DND-41 (cell line): Measurements from ENCODE around the gene CDA.
"Not testable (repeated sequence)": the region's sequence is repeated elsewhere in the genome, so short reads cannot be mapped to it uniquely, and the experiment has no call there.

Experiments used
- ATAC-seq: fragments of 200-7000 bp; cut with Tn5 transposase; 3 replicates; pipeline ENCODE4 v1.9.1; 2021; ENCODE audit warnings: low read depth; ENCODE audit not compliant: insufficient read depth
- DNase-seq: peaks from one replicate; pipeline ENCODE4 v3.0.0-alpha.2; 2020
- H2AFZ ChIP-seq: 2 replicates; pipeline ENCODE4 v1.6.0; 2012; ENCODE audit warnings: low read depth, low read length
- H3K27ac ChIP-seq: 2 replicates; pipeline ENCODE4 v1.5.1; 2012; ENCODE audit warnings: low read length, inconsistent platforms
- H3K27me3 ChIP-seq: fragments of 200-600 bp; sonication (generic); 2 replicates; pipeline ENCODE4 v1.6.0; 2012; ENCODE audit warnings: low read length, mild to moderate bottlenecking, inconsistent platforms; ENCODE audit not compliant: insufficient read depth, poor library complexity
- H3K36me3 ChIP-seq: 2 replicates; pipeline ENCODE4 v1.5.1; 2012; ENCODE audit warnings: low read length, inconsistent platforms; ENCODE audit not compliant: insufficient read depth
- H3K4me1 ChIP-seq: 2 replicates; pipeline ENCODE4 v1.5.1; 2012; ENCODE audit warnings: mild to moderate bottlenecking, low read length; ENCODE audit not compliant: insufficient read depth
- H3K4me2 ChIP-seq: 2 replicates; pipeline ENCODE4 v1.6.0; 2012; ENCODE audit warnings: mild to moderate bottlenecking, moderate library complexity, low read length, inconsistent platforms; ENCODE audit not compliant: insufficient read depth
- H3K4me3 ChIP-seq, 2 experiments: fragments of 200-600 bp in 1 of 2; shearing (Covaris generic) in 1 of 2; 2 replicates each; pipeline ENCODE4 v1.5.1; 2012 to 2016; ENCODE audit warnings: inconsistent platforms in 2 of 2, low read length in 2 of 2, mild to moderate bottlenecking in 2 of 2, low read depth in 1 of 2, moderate library complexity in 1 of 2
- H3K79me2 ChIP-seq: 2 replicates; pipeline ENCODE4 v1.6.0; 2012; ENCODE audit warnings: low read length, inconsistent platforms; ENCODE audit not compliant: insufficient read depth
- H3K9ac ChIP-seq: 2 replicates; pipeline ENCODE4 v1.6.0; 2012; ENCODE audit warnings: low read depth, mild to moderate bottlenecking, inconsistent platforms, low read length, moderate library complexity
- H3K9me3 ChIP-seq: 2 replicates; pipeline ENCODE4 v1.5.1; 2012; ENCODE audit warnings: low read length, moderate library complexity, mild to moderate bottlenecking, inconsistent platforms; ENCODE audit not compliant: insufficient read depth, severe bottlenecking
- H4K20me1 ChIP-seq: 2 replicates; pipeline ENCODE4 v1.6.0; 2012; ENCODE audit warnings: low read length; ENCODE audit not compliant: insufficient read depth
- EZH2 ChIP-seq: IDR thresholded peaks from 3 replicates; pipeline ENCODE4 v1.6.1; 2012; ENCODE audit warnings: borderline replicate concordance, low read depth, mild to moderate bottlenecking, moderate library complexity, low read length, inconsistent platforms; ENCODE audit not compliant: severe bottlenecking
- TF ChIP-seq, protein P1 (sequence below): IDR thresholded peaks from 2 replicates; pipeline ENCODE4 v1.5.1; 2012; ENCODE audit warnings: borderline replicate concordance, low read length, moderate library complexity, mild to moderate bottlenecking; ENCODE audit not compliant: poor library complexity, severe bottlenecking; ENCODE audit errors: extremely low read depth

The CDA gene

GRCh38 chr1:20603504-20604464 is 14.9 kb downstream of the CDA start:
- peaks cover 3% of the 10 kb centered on the region for H3K27me3 ChIP-seq
- H3K4me2 ChIP-seq = no peak overlapping the region
- DNase-seq = no peak
- H3K79me2 ChIP-seq = no peaks in the 10 kb centered on the region
- no peaks in the 10 kb centered on the region for H4K20me1 ChIP-seq
- no peak overlapping the region for H3K9ac ChIP-seq
- no peak overlapping the region for H3K27ac ChIP-seq
- no peaks in the 10 kb centered on the region for H3K36me3 ChIP-seq
- H3K4me3 ChIP-seq = no peak overlapping the region
- H3K9me3 ChIP-seq = no peaks in the 10 kb centered on the region
- H2AFZ ChIP-seq = no peak overlapping the region
- H3K4me1 ChIP-seq = no peaks in the 10 kb centered on the region
- TF ChIP-seq EZH2 = no peak
- TF ChIP-seq, protein P1, sequence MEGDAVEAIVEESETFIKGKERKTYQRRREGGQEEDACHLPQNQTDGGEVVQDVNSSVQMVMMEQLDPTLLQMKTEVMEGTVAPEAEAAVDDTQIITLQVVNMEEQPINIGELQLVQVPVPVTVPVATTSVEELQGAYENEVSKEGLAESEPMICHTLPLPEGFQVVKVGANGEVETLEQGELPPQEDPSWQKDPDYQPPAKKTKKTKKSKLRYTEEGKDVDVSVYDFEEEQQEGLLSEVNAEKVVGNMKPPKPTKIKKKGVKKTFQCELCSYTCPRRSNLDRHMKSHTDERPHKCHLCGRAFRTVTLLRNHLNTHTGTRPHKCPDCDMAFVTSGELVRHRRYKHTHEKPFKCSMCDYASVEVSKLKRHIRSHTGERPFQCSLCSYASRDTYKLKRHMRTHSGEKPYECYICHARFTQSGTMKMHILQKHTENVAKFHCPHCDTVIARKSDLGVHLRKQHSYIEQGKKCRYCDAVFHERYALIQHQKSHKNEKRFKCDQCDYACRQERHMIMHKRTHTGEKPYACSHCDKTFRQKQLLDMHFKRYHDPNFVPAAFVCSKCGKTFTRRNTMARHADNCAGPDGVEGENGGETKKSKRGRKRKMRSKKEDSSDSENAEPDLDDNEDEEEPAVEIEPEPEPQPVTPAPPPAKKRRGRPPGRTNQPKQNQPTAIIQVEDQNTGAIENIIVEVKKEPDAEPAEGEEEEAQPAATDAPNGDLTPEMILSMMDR = no peak
- ATAC-seq = no peak

- no peak for TF ChIP-seq EZH2
- TF ChIP-seq, protein P1 = no peak
- H3K4me2 ChIP-seq = no peak overlapping the region
- no peak overlapping the region for H3K4me3 ChIP-seq
- ATAC-seq (no peak), DNase-seq (no peak)
- H3K27ac ChIP-seq = no peak overlapping the region
- H3K9me3 ChIP-seq = no peaks in the 10 kb centered on the region
- H4K20me1 ChIP-seq = no peaks in the 10 kb centered on the region
- no peak overlapping the region for H3K9ac ChIP-seq
- H3K79me2 ChIP-seq = no peaks in the 10 kb centered on the region
- H3K4me1 ChIP-seq = no peaks in the 10 kb centered on the region
- peaks cover 3% of the 10 kb centered on the region for H3K27me3 ChIP-seq
- no peak overlapping the region for H2AFZ ChIP-seq
- no peaks in the 10 kb centered on the region for H3K36me3 ChIP-seq
Observed at GRCh38 chr1:20604678-20605077, 15.8 kb downstream of the CDA start.

DNA sequence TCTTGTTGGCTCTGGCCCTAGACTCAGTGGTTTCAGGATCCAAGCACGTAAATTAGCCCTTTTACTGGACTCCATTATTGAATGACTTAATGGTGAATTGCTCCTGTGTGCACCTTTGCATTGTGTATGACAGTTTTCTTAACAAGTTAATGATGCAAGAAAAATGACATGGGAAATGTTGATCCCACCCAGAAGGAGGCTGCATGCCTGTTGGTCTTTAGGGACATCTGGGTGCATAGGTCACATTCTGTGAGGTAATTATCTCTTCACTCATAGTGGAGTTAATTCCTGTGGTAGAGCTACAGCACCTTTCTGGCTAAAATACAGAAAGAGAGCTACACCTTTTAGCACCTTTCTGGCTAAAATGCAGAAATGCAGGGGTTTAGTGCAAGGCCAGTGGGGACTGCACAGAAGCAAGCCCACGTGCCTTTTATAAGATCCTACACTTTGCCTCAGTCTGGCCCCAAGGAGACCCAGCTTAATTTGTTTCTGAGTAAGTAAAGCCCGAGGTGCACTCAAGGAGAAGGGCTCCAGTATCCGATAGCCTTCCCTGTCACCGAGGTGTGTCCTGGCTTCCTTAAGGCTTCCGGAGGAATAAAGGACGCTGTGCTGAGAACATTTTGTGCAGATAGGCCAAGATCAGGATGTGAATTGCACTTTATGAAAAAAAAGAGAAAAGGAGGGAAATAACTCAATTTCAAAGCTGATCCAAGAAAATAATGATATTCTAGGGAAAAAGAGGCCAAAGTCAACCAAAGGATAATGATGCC is 18.1 kb downstream of the CDA start:
- H3K9ac ChIP-seq, H3K4me2 ChIP-seq, H3K36me3 ChIP-seq, H3K79me2 ChIP-seq, H3K27ac ChIP-seq, ATAC-seq, H4K20me1 ChIP-seq, H3K4me1 ChIP-seq, H3K4me3 ChIP-seq, DNase-seq, H2AFZ ChIP-seq, H3K27me3 ChIP-seq, H3K9me3 ChIP-seq: not testable (repeated sequence)

GRCh38 chr1:20609541-20609940 is 20.6 kb downstream of the CDA start:
- Histone ChIP-seq H3K36me3 (no peaks in the 10 kb centered on the region), H3K79me2 (no peaks in the 10 kb centered on the region), H2AFZ (no peak overlapping the region), H3K9ac (no peak overlapping the region), H3K4me2 (no peak overlapping the region), H3K27me3 (peaks cover 3% of the 10 kb centered on the region), H3K9me3 (no peaks in the 10 kb centered on the region), H3K27ac (no peak overlapping the region), H4K20me1 (no peaks in the 10 kb centered on the region), H3K4me1 (no peaks in the 10 kb centered on the region), H3K4me3 (no peak overlapping the region)
- ATAC-seq = no peak
- no peak for DNase-seq
- TF ChIP-seq EZH2 = no peak
- TF ChIP-seq, protein P1 = no peak
